ENCODE data around the gene EXOC7.

The EXOC7 gene

DNA sequence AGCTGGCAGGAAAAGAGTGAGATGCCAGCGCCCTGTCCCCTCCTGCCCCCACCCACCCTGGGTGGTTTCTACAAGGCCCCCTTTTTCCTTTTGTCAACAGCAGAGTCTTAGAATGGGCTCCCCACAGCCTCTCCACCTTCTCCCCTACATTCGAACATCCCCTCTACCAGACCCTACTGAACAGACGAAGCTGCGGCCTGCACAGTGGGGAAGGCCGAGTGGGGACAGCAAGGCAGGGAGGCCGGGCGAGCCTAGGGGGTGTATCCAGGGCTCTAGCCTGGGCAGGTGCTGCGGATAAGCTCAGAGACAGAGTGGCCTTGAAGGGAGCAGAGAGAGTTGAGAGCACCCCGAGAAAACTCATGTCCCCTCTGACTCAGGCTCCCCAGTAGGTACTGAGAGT, 17.2 kb downstream of the EXOC7 start:
- no peak for DNase-seq
- TF ChIP-seq, protein P1, sequence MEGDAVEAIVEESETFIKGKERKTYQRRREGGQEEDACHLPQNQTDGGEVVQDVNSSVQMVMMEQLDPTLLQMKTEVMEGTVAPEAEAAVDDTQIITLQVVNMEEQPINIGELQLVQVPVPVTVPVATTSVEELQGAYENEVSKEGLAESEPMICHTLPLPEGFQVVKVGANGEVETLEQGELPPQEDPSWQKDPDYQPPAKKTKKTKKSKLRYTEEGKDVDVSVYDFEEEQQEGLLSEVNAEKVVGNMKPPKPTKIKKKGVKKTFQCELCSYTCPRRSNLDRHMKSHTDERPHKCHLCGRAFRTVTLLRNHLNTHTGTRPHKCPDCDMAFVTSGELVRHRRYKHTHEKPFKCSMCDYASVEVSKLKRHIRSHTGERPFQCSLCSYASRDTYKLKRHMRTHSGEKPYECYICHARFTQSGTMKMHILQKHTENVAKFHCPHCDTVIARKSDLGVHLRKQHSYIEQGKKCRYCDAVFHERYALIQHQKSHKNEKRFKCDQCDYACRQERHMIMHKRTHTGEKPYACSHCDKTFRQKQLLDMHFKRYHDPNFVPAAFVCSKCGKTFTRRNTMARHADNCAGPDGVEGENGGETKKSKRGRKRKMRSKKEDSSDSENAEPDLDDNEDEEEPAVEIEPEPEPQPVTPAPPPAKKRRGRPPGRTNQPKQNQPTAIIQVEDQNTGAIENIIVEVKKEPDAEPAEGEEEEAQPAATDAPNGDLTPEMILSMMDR (IDR thresholded peaks at IDR 0.05; ENCODE audit: low read depth, low read length), result no peak
- Histone ChIP-seq H3K36me3 (peaks cover 25% of the 10 kb centered on the region), H3K4me3 (ENCODE audit: low read depth, low read length) (no peak overlapping the region), H3K4me1 (peaks cover 20% of the 10 kb centered on the region), H3K27me3 (no peaks in the 10 kb centered on the region), H3K9me3 (no peaks in the 10 kb centered on the region)

DNA sequence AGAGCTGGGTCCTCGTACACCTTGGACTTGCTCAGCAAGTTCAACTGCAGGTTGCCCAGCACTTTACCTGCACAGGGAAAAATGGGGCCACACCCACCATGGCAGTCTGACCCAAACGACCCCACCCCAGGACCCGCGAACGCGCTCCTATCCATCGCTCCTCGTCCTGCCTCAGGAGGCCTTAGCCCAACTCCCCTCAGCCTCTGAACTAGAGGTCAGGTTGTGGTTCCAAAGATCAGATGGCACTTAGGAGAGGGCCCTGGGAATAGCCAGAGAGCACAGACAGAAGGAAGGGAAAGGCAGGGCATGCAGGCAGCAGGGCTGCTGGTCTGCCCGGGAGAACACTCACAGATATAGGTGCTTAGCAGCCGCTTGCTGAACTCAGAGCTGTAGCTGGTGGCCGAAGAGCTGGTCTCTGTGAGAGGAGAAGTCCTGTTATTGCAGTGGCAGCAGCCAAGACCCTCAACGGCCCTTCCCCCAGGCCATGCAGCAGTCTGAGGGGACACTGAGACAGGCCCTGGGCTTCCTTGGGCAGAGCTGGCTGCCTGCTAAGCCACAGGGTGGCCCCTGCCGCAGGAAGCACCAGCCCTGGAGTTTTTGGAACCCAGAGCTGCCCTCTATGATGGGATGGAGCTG, 17.7 kb downstream of the EXOC7 start:
- H3K27me3 ChIP-seq, result no peaks in the 10 kb centered on the region
- TF ChIP-seq, protein P1 (IDR thresholded peaks at IDR 0.05; ENCODE audit: low read depth, low read length), result no peak
- peaks cover 20% of the 10 kb centered on the region for H3K4me1 ChIP-seq
- no peak for DNase-seq
- no peak overlapping the region for H3K4me3 ChIP-seq (ENCODE audit: low read depth, low read length)
- peaks cover 25% of the 10 kb centered on the region for H3K36me3 ChIP-seq
- no peaks in the 10 kb centered on the region for H3K9me3 ChIP-seq

DNA sequence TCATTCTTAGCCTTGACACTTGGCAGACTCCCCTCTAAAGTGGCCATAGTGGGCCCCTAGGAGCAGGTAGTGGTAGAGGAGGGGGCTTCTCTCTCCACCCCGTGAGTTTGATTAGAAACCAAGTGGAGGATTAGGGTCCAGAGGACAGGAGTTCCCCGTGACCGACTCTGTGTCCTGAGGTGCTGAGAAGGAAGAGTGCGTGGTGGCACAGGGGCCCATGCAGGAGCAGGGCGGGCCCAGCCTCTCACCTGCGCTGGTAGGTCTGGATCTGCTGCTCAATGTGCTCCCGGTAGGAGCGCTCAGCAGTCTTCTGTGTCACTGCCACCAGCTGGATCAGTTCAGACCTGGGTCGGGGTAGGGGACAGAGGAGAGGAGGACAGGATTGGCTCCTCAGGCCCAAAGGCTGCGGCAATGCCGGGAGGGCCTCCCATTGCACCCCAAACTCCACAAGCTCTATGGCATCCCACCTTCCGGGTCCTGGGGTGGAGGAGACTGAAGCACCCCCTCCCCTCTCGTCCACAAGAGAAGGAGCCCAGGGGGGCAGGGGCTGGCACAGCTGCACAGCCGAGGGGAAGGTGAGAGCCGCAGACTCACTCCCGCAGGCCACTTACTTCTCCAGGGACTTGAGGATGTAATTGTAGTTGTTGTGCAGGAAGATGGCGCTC, 18.4 kb downstream of the EXOC7 start:
- H3K4me3 ChIP-seq (ENCODE audit: low read depth, low read length), result no peak overlapping the region
- TF ChIP-seq, protein P1 (IDR thresholded peaks at IDR 0.05; ENCODE audit: low read depth, low read length), result no peak
- H3K36me3 ChIP-seq, result peaks cover 25% of the 10 kb centered on the region
- H3K9me3 ChIP-seq, result no peaks in the 10 kb centered on the region
- H3K4me1 ChIP-seq, result peaks cover 21% of the 10 kb centered on the region
- no peak for DNase-seq
- no peaks in the 10 kb centered on the region for H3K27me3 ChIP-seq

DNA sequence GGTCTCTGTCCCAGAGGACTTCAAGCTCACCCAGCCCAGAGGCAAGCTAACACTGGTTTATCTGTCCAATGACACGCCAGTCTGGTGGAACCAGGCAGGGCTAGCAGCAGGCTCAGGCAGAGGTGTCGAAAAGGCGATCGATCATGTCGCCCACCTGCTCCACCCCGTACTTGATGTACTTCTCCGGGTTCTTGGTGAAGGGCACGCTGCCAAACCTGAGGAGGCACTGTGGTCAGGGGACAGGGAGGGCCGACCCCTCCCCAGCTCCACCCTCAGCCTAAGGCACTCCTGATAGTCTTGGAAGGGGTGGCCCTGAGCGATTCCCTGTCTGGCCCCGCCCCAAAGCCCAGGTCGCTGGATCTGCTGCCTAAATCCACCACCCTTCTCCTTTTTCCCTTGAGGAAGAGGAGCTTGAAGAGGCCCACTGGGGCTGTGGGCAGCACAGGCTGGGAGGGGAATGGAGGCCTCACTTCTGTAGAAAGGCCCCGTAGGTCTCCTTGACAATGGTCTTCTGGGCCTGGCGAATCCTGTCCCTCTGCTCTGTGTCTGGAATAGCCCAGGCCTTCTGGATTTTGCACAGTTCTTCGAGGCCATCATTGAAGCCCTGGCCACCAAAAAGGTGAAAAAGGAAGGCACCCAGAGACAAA, 19.9 kb downstream of the EXOC7 start:
- TF ChIP-seq, protein P1 (IDR thresholded peaks at IDR 0.05; ENCODE audit: low read depth, low read length), result no peak
- no peak overlapping the region for H3K4me3 ChIP-seq (ENCODE audit: low read depth, low read length)
- H3K9me3 ChIP-seq, result no peaks in the 10 kb centered on the region
- DNase-seq, result no peak
- peaks cover 14% of the 10 kb centered on the region for H3K27me3 ChIP-seq
- peaks cover 18% of the 10 kb centered on the region for H3K36me3 ChIP-seq
- H3K4me1 ChIP-seq, result peaks cover 28% of the 10 kb centered on the region

DNA sequence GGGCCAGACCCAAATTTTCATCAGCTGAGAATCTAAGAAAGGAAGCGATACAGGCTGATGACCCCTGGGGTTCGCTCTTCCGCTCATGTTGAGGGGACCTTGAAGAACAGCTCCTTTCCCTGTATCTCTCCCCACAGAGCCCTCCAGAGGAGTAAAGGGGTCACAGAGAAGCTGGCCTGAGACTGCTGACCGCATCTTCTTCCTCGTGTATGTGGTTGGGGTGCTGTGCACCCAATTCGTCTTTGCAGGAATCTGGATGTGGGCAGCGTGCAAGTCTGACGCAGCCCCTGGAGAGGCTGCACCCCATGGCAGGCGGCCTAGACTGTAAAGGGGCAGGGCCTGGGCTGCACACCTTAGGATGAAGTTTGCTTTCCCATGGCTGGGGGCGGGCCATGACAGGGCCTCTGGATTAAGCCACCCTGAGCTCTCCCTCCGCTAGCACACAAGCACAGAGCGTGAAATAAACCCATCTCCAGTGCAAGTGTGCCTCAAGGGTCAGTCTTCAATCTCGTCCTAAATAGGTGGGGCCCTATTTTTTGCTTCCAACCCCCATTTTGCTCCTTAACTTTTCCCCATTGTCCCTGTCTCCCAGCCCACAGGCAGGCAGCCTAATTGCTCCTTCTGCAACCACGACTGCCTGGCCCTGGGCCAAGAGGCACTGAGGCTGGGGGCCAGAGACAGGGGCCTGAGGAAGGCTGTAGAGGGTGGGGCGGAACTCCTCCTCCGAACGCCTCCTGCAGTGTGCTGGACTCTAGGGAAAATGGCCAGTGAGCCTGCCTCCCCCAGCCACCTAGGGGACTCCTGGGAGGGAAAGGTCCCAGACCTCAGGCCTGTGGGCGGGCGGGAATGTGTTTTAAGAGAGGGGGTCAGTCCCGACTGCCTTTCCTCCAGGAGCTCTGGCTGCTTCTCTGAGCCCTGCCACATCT, 21.0 kb downstream of the EXOC7 start:
- Histone ChIP-seq H3K36me3 (peaks cover 12% of the 10 kb centered on the region), H3K9me3 (no peaks in the 10 kb centered on the region), H3K4me3 (ENCODE audit: low read depth, low read length) (no peak overlapping the region), H3K4me1 (peaks cover 31% of the 10 kb centered on the region), H3K27me3 (peaks cover 22% of the 10 kb centered on the region)
- peak; percentile 84 for DNase-seq
- TF ChIP-seq, protein P1 (IDR thresholded peaks at IDR 0.05; ENCODE audit: low read depth, low read length), result no peak
